AG04450 (cell line): ENCODE results near the gene TMEM38A. TPM values are rescaled to one million over a fixed set of nuclear protein-coding genes. Genes with fewer than 3 reads are reported as not detected.
A peak's percentile ranks its signal among the peaks of the same experiment; 100 is the strongest.
"Not testable (repeated sequence)": the region's sequence is repeated elsewhere in the genome, so short reads cannot be mapped to it uniquely, and the experiment has no call there.

Experiments
- CTCF ChIA-PET: fragments of 300-600, 350-600 bp; formaldehyde crosslinking; extraction: SDS; loops from one replicate; lab custom pipeline; 2022; ENCODE audit warnings: antibody characterized with exemption, inconsistent platforms; lab: Charles Lee
- POLR2A ChIA-PET: fragments of 350-600 bp; formaldehyde crosslinking; extraction: SDS; loops from one replicate; lab custom pipeline; 2021; ENCODE audit warnings: antibody characterized with exemption, inconsistent platforms; lab: Yijun Ruan, JAX
- DNase-seq: peaks from one replicate; pipeline ENCODE4 v3.0.0-alpha.2; 2011; ENCODE audit warnings: low read depth, low spot score
- H3K27ac ChIP-seq: one replicate; pipeline ENCODE4 v1.5.1; 2012; ENCODE audit warnings: low read depth, low read length, control low read depth
- H3K27me3 ChIP-seq: one replicate; pipeline ENCODE4 v1.6.0; 2012; ENCODE audit warnings: low read length; ENCODE audit not compliant: control insufficient read depth, insufficient read depth
- H3K4me3 ChIP-seq: 2 replicates; pipeline ENCODE4 v1.5.1; 2011; ENCODE audit warnings: mild to moderate bottlenecking, low read depth, low read length, control low read depth
- H3K9me3 ChIP-seq: 2 replicates; pipeline ENCODE4 v1.5.1; 2012; ENCODE audit warnings: low read length; ENCODE audit not compliant: control insufficient read depth, insufficient read depth
- CTCF ChIP-seq: IDR thresholded peaks from 2 replicates; pipeline ENCODE4 v1.5.1; 2011; ENCODE audit warnings: low read depth, low read length, control low read depth, inconsistent platforms
- polyA plus RNA-seq: library from polyadenylated mRNA; depleted of rRNA; stranded (reverse); fragments of >200 nt; gene quantifications from 2 replicates; pipeline ENCODE4 v1.2.3, GENCODE V29; 2011

Gene TMEM38A
- polyA plus RNA-seq, 1 experiment, result 2.4 TPM

GRCh38 chr19:16659464-16659831, 1.5 kb upstream of the TMEM38A start:
- Histone ChIP-seq H3K27ac (peak overlapping the region; percentile 86), H3K4me3 (peak overlapping the region; percentile 97)
- CTCF ChIA-PET, result no interaction called here

DNA sequence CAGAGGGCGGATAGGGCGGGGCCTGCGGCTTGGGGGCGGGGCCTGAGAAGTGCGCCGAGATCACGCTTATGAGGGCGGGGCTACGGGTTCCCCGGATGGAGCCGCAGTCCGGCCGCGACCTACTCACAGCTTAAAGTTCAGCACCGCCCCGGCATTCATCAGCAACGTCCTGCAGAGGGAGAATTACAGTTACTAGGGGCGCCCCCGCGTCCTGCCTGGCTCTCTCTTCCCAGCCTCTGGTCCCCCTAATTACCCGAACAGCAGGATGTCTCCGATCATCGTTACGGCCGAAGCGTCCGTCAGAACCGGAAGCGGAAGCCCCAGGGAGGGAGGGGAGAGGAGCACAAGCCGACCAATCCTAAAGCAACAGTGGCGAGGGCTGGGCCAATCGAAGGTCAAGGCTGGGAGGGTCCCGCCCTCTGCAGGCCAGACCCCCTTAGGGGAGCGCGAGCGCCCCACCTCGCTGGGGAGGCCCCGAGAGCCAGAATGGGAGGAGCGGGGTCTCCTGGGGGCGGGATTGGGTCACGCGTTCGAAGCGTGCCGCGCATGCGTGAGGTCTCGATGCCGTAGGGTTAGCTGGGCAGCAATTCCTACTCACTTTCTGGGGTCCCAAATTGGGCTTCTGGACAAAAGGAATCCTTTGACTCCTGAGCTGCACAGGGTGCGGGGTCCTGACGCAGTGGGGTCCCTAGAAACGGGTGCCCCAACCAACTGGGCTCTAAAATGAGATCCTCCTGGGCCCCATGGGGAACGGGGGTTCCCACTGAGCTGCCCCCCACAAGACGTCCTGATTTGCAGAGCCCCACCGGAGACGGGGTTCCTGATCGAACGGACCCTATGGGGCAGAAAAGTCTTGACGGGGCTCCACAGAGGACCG, 869 bp upstream of the TMEM38A start, which contains the start of gene SMIM7:
SMIM7 (minus strand) TSS at position 313 of the 877 bp plus-strand sequence; CDS start at position 279, 34 bp downstream.
- H3K9me3 ChIP-seq, result peaks cover 5% of the 10 kb centered on the region; the same call in 1 of the 2 replicates
- peak within 1 kb of the TSS; percentile 97 for H3K4me3 ChIP-seq
- ChIA-PET CTCF (interaction anchor here (0.8 kb wide), 1 partner anchor 73 kb away, joined by 3 read pairs; no protein-coding TSS in a partner anchor), POLR2A (interaction anchor here (0.5 to 1.4 kb wide), 5 partner anchors 10 to 117 kb away, joined by 3 to 9 read pairs (median 5); partner anchors contain the start of gene MED26)
- peak; percentile 14; the same call in 1 of the 2 replicates for TF ChIP-seq CTCF
- H3K27me3 ChIP-seq, result no peaks in the 10 kb centered on the region
- peak; percentile 98 for DNase-seq
- peak within 1 kb of the TSS; percentile 86 for H3K27ac ChIP-seq

More at GRCh38 chr19:16659464-16659831, 1.5 kb upstream of the TMEM38A start:
- DNase-seq, result no peak
- peaks cover 5% of the 10 kb centered on the region; the same call in 1 of the 2 replicates for H3K9me3 ChIP-seq
- TF ChIP-seq CTCF, result no peak
- POLR2A ChIA-PET, result interaction anchor here (0.6 to 1.4 kb wide), 3 partner anchors 22 to 116 kb away, joined by 3 to 9 read pairs (median 4); partner anchors contain the start of gene MED26
- no peaks in the 10 kb centered on the region for H3K27me3 ChIP-seq

- no peak for TF ChIP-seq CTCF
- DNase-seq, result no peak
- Histone ChIP-seq H3K27me3 (no peaks in the 10 kb centered on the region), H3K9me3 (peaks cover 5% of the 10 kb centered on the region; the same call in 1 of the 2 replicates), H3K27ac (no peak overlapping the region), H3K4me3 (peak overlapping the region; percentile 68)
- ChIA-PET POLR2A (interaction anchor here (0.6 kb wide), 1 partner anchor 20 kb away, joined by 3 read pairs; no protein-coding TSS in a partner anchor), CTCF (interaction anchor here (0.6 kb wide), 1 partner anchor 405 kb away, joined by 4 read pairs; no protein-coding TSS in a partner anchor)
These were observed 618 bp downstream of the TMEM38A start for GRCh38 chr19:16661480-16662034.

DNA sequence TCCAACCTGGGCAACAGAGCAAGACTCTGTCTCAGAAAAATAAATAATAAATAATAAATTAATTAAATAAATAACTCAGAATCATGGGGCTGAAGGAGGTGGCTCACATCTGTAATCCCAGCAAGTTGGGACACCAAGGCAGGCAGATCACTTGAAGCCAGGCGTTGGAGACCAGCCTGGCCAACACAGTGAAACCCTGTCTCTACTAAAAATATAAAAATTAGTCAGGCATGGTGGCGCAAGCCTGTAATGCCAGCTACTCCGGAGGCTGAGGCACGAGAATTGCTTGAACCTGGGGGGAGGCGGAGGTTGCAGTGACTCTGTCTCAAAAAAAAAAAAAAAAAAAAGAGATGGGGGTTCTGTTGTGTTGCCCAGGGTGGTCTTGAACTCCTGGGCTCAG, 7.2 kb downstream of the TMEM38A start:
- POLR2A ChIA-PET, result interaction anchor here (0.7 kb wide), 1 partner anchor 47 kb away, joined by 4 read pairs; no protein-coding TSS in a partner anchor
- H3K27ac ChIP-seq, result no peak overlapping the region
- CTCF ChIA-PET, result no interaction called here

DNA sequence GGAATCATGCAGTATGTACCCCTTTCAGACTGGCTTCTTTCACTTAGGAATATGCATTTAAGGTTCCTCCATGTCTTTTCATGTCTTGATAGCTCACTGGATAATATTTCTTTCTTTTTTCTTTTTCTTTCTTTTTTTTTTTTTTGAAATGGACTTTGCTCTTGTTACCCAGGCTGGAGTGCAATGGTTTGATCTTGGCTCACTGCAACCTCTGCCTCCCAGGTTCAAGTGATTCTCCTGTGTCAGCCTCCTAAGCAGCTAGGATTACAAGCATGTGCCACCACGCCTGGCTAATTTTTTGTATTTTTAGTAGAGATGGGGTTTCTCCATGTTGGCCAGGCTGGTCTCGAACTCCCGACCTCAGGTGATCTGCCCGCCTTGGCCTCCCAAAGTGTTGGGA, 7.8 kb downstream of the TMEM38A start:
- H3K4me3 ChIP-seq, DNase-seq, H3K27ac ChIP-seq, H3K27me3 ChIP-seq, H3K9me3 ChIP-seq, CTCF ChIA-PET: not testable (repeated sequence)
- POLR2A ChIA-PET, result interaction anchor here (0.7 kb wide), 1 partner anchor 46 kb away, joined by 4 read pairs; no protein-coding TSS in a partner anchor

More for the DNA sequence above, 7.2 kb downstream of the TMEM38A start:
- no peak overlapping the region for H3K4me3 ChIP-seq
- no peaks in the 10 kb centered on the region for H3K27me3 ChIP-seq
- DNase-seq, result no peak
- TF ChIP-seq CTCF, result no peak
- H3K9me3 ChIP-seq, result no peaks in the 10 kb centered on the region
